ENCODE results near the gene NXPE3.

DNA sequence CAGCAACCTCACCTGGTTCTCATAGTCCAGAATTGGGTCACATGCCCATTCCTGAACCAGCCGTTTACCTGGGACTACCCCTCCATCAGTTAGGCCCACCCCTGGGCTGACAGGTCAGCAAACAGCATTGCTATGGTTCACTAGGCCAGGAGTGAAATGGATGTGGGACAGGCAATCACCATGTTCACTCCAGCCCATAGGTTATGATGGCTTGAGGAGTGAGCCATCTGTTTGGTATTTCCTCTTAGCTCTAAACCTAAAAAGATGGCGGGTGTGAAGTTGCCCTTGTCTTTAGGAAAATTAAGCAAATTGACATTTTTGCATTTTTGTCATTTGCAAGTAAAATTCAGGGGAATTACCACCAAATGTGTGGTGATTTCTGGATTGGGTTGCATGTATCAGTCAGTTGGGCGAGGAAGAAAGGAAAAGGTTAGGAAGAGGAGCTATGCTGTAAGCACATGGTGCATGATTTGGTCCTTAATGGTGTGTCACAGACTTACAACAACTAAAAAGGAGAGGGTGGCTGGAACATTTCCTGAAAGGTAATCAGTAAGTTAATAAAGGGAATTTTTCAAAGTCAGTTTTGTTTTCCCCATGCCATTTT, 17.2 kb downstream of the NXPE3 start:
- TF ChIP-seq POLR2AphosphoS5 (IDR thresholded peaks at IDR 0.05; ENCODE audit: low read depth, low read length), result no peak
- no peak for TF ChIP-seq TAF1 (IDR thresholded peaks at IDR 0.05; ENCODE audit: borderline replicate concordance, low read depth, low read length)
